H9 (cell line): Measurements from ENCODE around the gene NT5C3A. TPM values are rescaled to one million over a fixed set of nuclear protein-coding genes. Genes with fewer than 3 reads are reported as not detected.

Source experiments
- DNase-seq: peaks from one replicate; pipeline ENCODE4 v3.0.0-alpha.2; 2017
- H2AFZ ChIP-seq: one replicate; pipeline ENCODE4 v1.6.1; 2013; ENCODE audit warnings: mild to moderate bottlenecking, low read length, control low read depth, moderate library complexity
- H2AK5ac ChIP-seq: 2 replicates; pipeline ENCODE4 v1.6.1; 2013; ENCODE audit warnings: low read length, control low read depth, mixed read lengths; ENCODE audit not compliant: insufficient read length
- H2BK120ac ChIP-seq: one replicate; pipeline ENCODE4 v1.6.1; 2013; ENCODE audit warnings: low read depth, mild to moderate bottlenecking, low read length, control low read depth, inconsistent platforms; ENCODE audit not compliant: poor library complexity, severe bottlenecking
- H2BK12ac ChIP-seq: 2 replicates; pipeline ENCODE4 v1.6.1; 2013; ENCODE audit warnings: low read length, control low read depth, mixed read lengths, low read depth; ENCODE audit not compliant: insufficient read length
- H2BK15ac ChIP-seq: 2 replicates; pipeline ENCODE4 v1.6.1; 2013; ENCODE audit warnings: low read depth, low read length, control low read depth
- H2BK20ac ChIP-seq: one replicate; pipeline ENCODE4 v1.6.1; 2013; ENCODE audit warnings: low read depth, mild to moderate bottlenecking, low read length, control low read depth, inconsistent platforms; ENCODE audit not compliant: poor library complexity, severe bottlenecking
- H2BK5ac ChIP-seq: 2 replicates; pipeline ENCODE4 v1.6.1; 2013; ENCODE audit warnings: low read length, control low read depth, mixed read lengths; ENCODE audit not compliant: insufficient read length
- H3K14ac ChIP-seq: 2 replicates; pipeline ENCODE4 v1.6.1; 2013; ENCODE audit warnings: low read length, control low read depth; ENCODE audit not compliant: insufficient read depth
- H3K18ac ChIP-seq: 2 replicates; pipeline ENCODE4 v1.6.1; 2013; ENCODE audit warnings: low read depth, mild to moderate bottlenecking, mixed read lengths, low read length, control low read depth; ENCODE audit not compliant: insufficient read length
- H3K23ac ChIP-seq: 2 replicates; pipeline ENCODE4 v1.6.1; 2013; ENCODE audit warnings: low read length, control low read depth, mixed read lengths, low read depth; ENCODE audit not compliant: insufficient read length
- H3K23me2 ChIP-seq: 2 replicates; pipeline ENCODE4 v1.6.1; 2013; ENCODE audit warnings: low read depth, mild to moderate bottlenecking, mixed read lengths, low read length, control low read depth; ENCODE audit not compliant: insufficient read length, poor library complexity, severe bottlenecking
- H3K27ac ChIP-seq: 2 replicates; pipeline ENCODE4 v1.5.1; 2013; ENCODE audit warnings: low read length, control low read depth, mixed read lengths, low read depth; ENCODE audit not compliant: insufficient read length
- H3K27me3 ChIP-seq: 2 replicates; pipeline ENCODE4 v1.6.1; 2013; ENCODE audit warnings: low read length, control low read depth, inconsistent platforms; ENCODE audit not compliant: insufficient read depth
- H3K4ac ChIP-seq: 2 replicates; pipeline ENCODE4 v1.6.1; 2013; ENCODE audit warnings: low read depth, mild to moderate bottlenecking, control low read depth, inconsistent platforms, low read length, moderate library complexity
- H3K4me1 ChIP-seq: 2 replicates; pipeline ENCODE4 v1.6.1; 2013; ENCODE audit warnings: low read length, control low read depth, inconsistent platforms; ENCODE audit not compliant: insufficient read depth
- H3K4me2 ChIP-seq: 2 replicates; pipeline ENCODE4 v1.6.1; 2013; ENCODE audit warnings: low read length, control low read depth, mixed read lengths; ENCODE audit not compliant: insufficient read length, insufficient read depth
- H3K56ac ChIP-seq: 2 replicates; pipeline ENCODE4 v1.6.1; 2013; ENCODE audit warnings: low read depth, mild to moderate bottlenecking, mixed read lengths, low read length, control low read depth; ENCODE audit not compliant: insufficient read length
- H3K79me1 ChIP-seq: 2 replicates; pipeline ENCODE4 v1.6.1; 2013; ENCODE audit warnings: low read depth, mild to moderate bottlenecking, moderate library complexity, low read length, control low read depth, inconsistent platforms; ENCODE audit not compliant: insufficient read depth, poor library complexity, severe bottlenecking
- H3K79me2 ChIP-seq: 2 replicates; pipeline ENCODE4 v1.6.1; 2013; ENCODE audit warnings: low read length, control low read depth, inconsistent platforms; ENCODE audit not compliant: insufficient read depth
- H3K9ac ChIP-seq: 2 replicates; pipeline ENCODE4 v1.6.1; 2013; ENCODE audit warnings: low read length, control low read depth, mixed read lengths; ENCODE audit not compliant: insufficient read length; ENCODE audit errors: extremely low read depth
- H3K9me3 ChIP-seq: one replicate; pipeline ENCODE4 v1.6.1; 2013; ENCODE audit warnings: low read depth, low read length, inconsistent platforms; ENCODE audit not compliant: control insufficient read depth
- H3T11ph ChIP-seq: one replicate; pipeline ENCODE4 v1.6.1; 2013; ENCODE audit warnings: mild to moderate bottlenecking, low read length, control low read depth, inconsistent platforms
- H4K20me1 ChIP-seq: one replicate; pipeline ENCODE4 v1.6.1; 2013; ENCODE audit not compliant: control insufficient read depth, insufficient read length, insufficient read depth
- H4K5ac ChIP-seq: 2 replicates; pipeline ENCODE4 v1.6.1; 2013; ENCODE audit warnings: low read depth, mild to moderate bottlenecking, mixed read lengths, low read length, control low read depth; ENCODE audit not compliant: insufficient read length
- H4K8ac ChIP-seq: replicated peaks from 2 replicates; pipeline ENCODE4 v1.6.1; 2013; ENCODE audit warnings: low read length, control low read depth, mixed read lengths, low read depth; ENCODE audit not compliant: insufficient read length
- H4K91ac ChIP-seq: 2 replicates; pipeline ENCODE4 v1.6.1; 2013; ENCODE audit warnings: low read depth, mild to moderate bottlenecking, moderate library complexity, mixed read lengths, low read length, control low read depth; ENCODE audit not compliant: insufficient read length
- H3K27ac Mint-ChIP-seq, 3 experiments: 2 replicates in 2 of 3; 3 replicates in 1 of 3; pipeline ENCODE4 v1.8.0; 2020 to 2021; ENCODE audit warnings: mixed read lengths in 3 of 3, mild to moderate bottlenecking in 1 of 3, moderate library complexity in 1 of 3
- H3K27me3 Mint-ChIP-seq: 2 replicates; pipeline ENCODE4 v1.8.0; 2021; ENCODE audit warnings: low read depth, mild to moderate bottlenecking, moderate library complexity, mixed read lengths
- H3K36me3 Mint-ChIP-seq, 3 experiments: 2 replicates in 2 of 3; 3 replicates in 1 of 3; pipeline ENCODE4 v1.8.0; 2020 to 2021; ENCODE audit warnings: low read depth in 3 of 3, mixed read lengths in 3 of 3; ENCODE audit not compliant: insufficient read depth in 1 of 3
- H3K4me1 Mint-ChIP-seq, 2 experiments: 2 replicates each; pipeline ENCODE4 v1.8.0; 2020; ENCODE audit warnings: mixed read lengths in 2 of 2
- H3K4me3 Mint-ChIP-seq, 2 experiments: 2 replicates in 1 of 2; 3 replicates in 1 of 2; pipeline ENCODE4 v1.8.0; 2020 to 2021; ENCODE audit warnings: mild to moderate bottlenecking in 2 of 2, mixed read lengths in 2 of 2, moderate library complexity in 1 of 2
- H3K9me3 Mint-ChIP-seq, 2 experiments: 2 replicates in 1 of 2; 3 replicates in 1 of 2; pipeline ENCODE4 v1.8.0; 2020; ENCODE audit warnings: mild to moderate bottlenecking in 2 of 2, mixed read lengths in 2 of 2, moderate library complexity in 1 of 2
- WGBS: extraction: QIAGEN DNeasy Blood & Tissue Kit; methylation state at CpG from one replicate; pipeline ENCODE4 v1.1.7; 2013; ENCODE audit warnings: missing lambda C conversion rate, low lambda C conversion rate, mixed read lengths; ENCODE audit not compliant: insufficient read length; ENCODE audit errors: extremely low coverage; 5-methylcytosine and 5-hydroxymethylcytosine counted together
- total RNA-seq: library from RNA; stranded (reverse); gene quantifications from 2 replicates; pipeline ENCODE4 v1.2.1, GENCODE V29; 2021
- TF ChIP-seq, protein P1 (sequence below): fragments of 200-600 bp; sonication (generic); conservative IDR thresholded peaks from 3 replicates; pipeline ENCODE4 v1.8.0; 2021; ENCODE audit warnings: antibody characterized with exemption, mild to moderate bottlenecking

The NT5C3A gene
- total RNA-seq, 1 experiment from 2014 or later: 22.1 TPM

DNA sequence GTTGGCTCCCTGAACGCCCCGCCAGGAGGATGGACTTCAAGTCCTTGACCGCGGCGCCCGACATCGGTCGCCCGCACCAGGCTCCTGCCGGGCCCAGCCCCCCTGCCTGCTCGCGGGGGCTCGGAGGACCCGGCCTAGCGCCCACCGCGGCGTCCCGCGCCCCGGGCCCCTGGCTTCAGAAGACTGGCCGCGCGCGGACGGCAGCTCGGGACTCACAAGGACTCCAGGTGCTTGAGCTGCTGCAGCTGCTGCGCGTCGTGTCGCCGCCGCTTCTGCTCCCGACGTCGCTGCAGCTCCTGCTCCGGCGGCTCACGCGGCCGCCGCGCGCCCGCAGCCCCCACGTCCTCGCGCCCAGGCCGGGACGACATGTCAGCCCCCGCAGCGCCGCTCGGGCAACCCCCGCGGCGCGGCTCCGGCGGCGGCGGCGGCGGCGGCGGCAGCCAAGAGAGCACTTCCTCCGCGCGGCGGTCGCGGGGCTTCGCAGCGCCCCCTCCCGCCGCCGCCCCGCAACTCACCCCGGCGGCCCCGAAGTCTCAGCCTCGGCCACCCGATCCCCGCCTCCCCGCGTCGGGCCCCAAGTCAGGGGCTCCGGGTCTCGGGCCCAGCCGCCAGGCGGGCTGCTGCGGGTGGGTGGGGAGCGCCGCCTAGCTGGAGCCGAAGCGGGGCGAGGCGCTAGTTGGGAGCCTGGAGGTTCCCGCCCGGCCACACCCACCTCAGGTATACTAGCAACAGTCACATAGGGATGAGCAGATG, 46.6 kb upstream of the NT5C3A start, which contains the start of gene RP9:
RP9 (minus strand) TSS at position 400 of the 753 bp plus-strand sequence; CDS start at position 368, 32 bp downstream.
- peak; percentile 91 for DNase-seq
- H3T11ph ChIP-seq: no peak within 1 kb of the TSS
- H4K8ac ChIP-seq: no peak within 1 kb of the TSS
- H3K14ac ChIP-seq: peak within 1 kb of the TSS; percentile 87; the same call in 1 of the 2 replicates
- H3K79me1 ChIP-seq: peaks cover 11% of the 10 kb centered on the region
- no peak within 1 kb of the TSS for H3K23ac ChIP-seq
- WGBS: no CpG with 5 or more reads among the region's 100 CpGs
- peaks cover 3% of the 10 kb centered on the region for H3K4me1 ChIP-seq
- no peak within 1 kb of the TSS for H3K18ac ChIP-seq
- no peaks in the 10 kb centered on the region for H4K20me1 ChIP-seq
- TF ChIP-seq, protein P1, sequence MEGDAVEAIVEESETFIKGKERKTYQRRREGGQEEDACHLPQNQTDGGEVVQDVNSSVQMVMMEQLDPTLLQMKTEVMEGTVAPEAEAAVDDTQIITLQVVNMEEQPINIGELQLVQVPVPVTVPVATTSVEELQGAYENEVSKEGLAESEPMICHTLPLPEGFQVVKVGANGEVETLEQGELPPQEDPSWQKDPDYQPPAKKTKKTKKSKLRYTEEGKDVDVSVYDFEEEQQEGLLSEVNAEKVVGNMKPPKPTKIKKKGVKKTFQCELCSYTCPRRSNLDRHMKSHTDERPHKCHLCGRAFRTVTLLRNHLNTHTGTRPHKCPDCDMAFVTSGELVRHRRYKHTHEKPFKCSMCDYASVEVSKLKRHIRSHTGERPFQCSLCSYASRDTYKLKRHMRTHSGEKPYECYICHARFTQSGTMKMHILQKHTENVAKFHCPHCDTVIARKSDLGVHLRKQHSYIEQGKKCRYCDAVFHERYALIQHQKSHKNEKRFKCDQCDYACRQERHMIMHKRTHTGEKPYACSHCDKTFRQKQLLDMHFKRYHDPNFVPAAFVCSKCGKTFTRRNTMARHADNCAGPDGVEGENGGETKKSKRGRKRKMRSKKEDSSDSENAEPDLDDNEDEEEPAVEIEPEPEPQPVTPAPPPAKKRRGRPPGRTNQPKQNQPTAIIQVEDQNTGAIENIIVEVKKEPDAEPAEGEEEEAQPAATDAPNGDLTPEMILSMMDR: peak; percentile 72
- H2BK20ac ChIP-seq: no peak within 1 kb of the TSS
- no peak within 1 kb of the TSS for H2BK15ac ChIP-seq
- H3K27ac Mint-ChIP-seq: no peak within 1 kb of the TSS
- H3K4me2 ChIP-seq: peak within 1 kb of the TSS; percentile 79
- H3K56ac ChIP-seq: no peak within 1 kb of the TSS
- H3K9ac ChIP-seq: peak within 1 kb of the TSS; percentile 63
- H4K91ac ChIP-seq: no peak within 1 kb of the TSS
- H2BK120ac ChIP-seq: no peak within 1 kb of the TSS
- peaks cover 3% of the 10 kb centered on the region; the same call in 1 of the 2 replicates for H3K27me3 ChIP-seq
- H2BK5ac ChIP-seq: no peak within 1 kb of the TSS
- H3K27me3 Mint-ChIP-seq: peaks cover 44% of the 10 kb centered on the region
- H3K27ac ChIP-seq: no peak within 1 kb of the TSS
- H2BK12ac ChIP-seq: no peak within 1 kb of the TSS
- H3K9me3 Mint-ChIP-seq: no peaks in the 10 kb centered on the region
- H4K5ac ChIP-seq: no peak within 1 kb of the TSS
- no peak within 1 kb of the TSS for H2AK5ac ChIP-seq
- H2AFZ ChIP-seq: no peak within 1 kb of the TSS
- peaks cover 3% of the 10 kb centered on the region for H3K23me2 ChIP-seq
- no peaks in the 10 kb centered on the region for H3K36me3 Mint-ChIP-seq
- H3K4me3 Mint-ChIP-seq: peak within 1 kb of the TSS; percentile 90 to 94
- no peak within 1 kb of the TSS for H3K4ac ChIP-seq
- peaks cover 2% of the 10 kb centered on the region; the same call in 1 of the 2 replicates for H3K79me2 ChIP-seq
- H3K4me1 Mint-ChIP-seq: peaks cover 14 to 17% of the 10 kb centered on the region in 2 experiments
- no peaks in the 10 kb centered on the region for H3K9me3 ChIP-seq
